CD4-positive, alpha-beta memory T cell (primary cell): Measurements from ENCODE around the gene RUNX2. TPM values are rescaled to one million over a fixed set of nuclear protein-coding genes. Genes with fewer than 3 reads are reported as not detected.

Experiments used
- CTCF ChIA-PET: fragments of 350-600 bp; sonication (Branson Sonifier 250); formaldehyde crosslinking; loops from one replicate; lab custom pipeline; 2021; ENCODE audit warnings: inconsistent platforms; ENCODE audit not compliant: partially characterized antibody; lab: Charles Lee
- POLR2A ChIA-PET: fragments of 350-600 bp; sonication (Branson Sonifier 250); formaldehyde crosslinking; loops from one replicate; lab custom pipeline; 2021; ENCODE audit not compliant: partially characterized antibody; lab: Charles Lee
- DNase-seq, 5 donors: peaks; one replicate each; pipeline versions ENCODE4 v3.0.0 to v3.0.0-alpha.2; 2020 to 2022; ENCODE audit warnings: mixed read lengths in 1 of 5
- H3K27ac ChIP-seq: one replicate; pipeline ENCODE4 v1.7.0; 2013; ENCODE audit warnings: low read depth, low read length
- H3K27me3 ChIP-seq: 2 replicates; pipeline ENCODE4 v1.7.0; 2013; ENCODE audit warnings: mild to moderate bottlenecking, low read length, moderate library complexity; ENCODE audit not compliant: insufficient read depth
- H3K36me3 ChIP-seq: 2 replicates; pipeline ENCODE4 v1.7.0; 2013; ENCODE audit warnings: mild to moderate bottlenecking, low read length, moderate library complexity; ENCODE audit not compliant: insufficient read depth
- H3K4me1 ChIP-seq: 2 replicates; pipeline ENCODE4 v1.7.0; 2013; ENCODE audit warnings: mild to moderate bottlenecking, low read length, moderate library complexity; ENCODE audit not compliant: insufficient read depth
- H3K4me3 ChIP-seq, 2 donors: one replicate each; pipeline ENCODE4 v1.7.0; 2013; ENCODE audit warnings: low read length in 2 of 2, mild to moderate bottlenecking in 1 of 2
- H3K9me3 ChIP-seq, 2 donors: one replicate each; pipeline ENCODE4 v1.7.0; 2013; ENCODE audit warnings: low read length in 2 of 2, control low read depth in 1 of 2; ENCODE audit not compliant: control insufficient read depth in 1 of 2
- H3K27ac Mint-ChIP-seq, 7 donors: one replicate each; pipeline ENCODE4 v1.8.0; 2020 to 2021; ENCODE audit warnings: mixed read lengths in 7 of 7, mild to moderate bottlenecking in 6 of 7, inconsistent platforms in 3 of 7, moderate library complexity in 3 of 7
- H3K27me3 Mint-ChIP-seq, 2 donors: one replicate each; pipeline ENCODE4 v1.8.0; 2020 to 2021; ENCODE audit warnings: mixed read lengths in 2 of 2
- H3K36me3 Mint-ChIP-seq, 2 donors: one replicate each; pipeline ENCODE4 v1.8.0; 2020 to 2021; ENCODE audit warnings: mixed read lengths in 2 of 2, inconsistent platforms in 1 of 2, mild to moderate bottlenecking in 1 of 2
- H3K4me1 Mint-ChIP-seq, 4 donors: one replicate each; pipeline ENCODE4 v1.8.0; 2020 to 2021; ENCODE audit warnings: mixed read lengths in 4 of 4, mild to moderate bottlenecking in 1 of 4
- H3K4me3 Mint-ChIP-seq, 8 donors: one replicate each; pipeline ENCODE4 v1.8.0; 2020 to 2021; ENCODE audit warnings: mixed read lengths in 8 of 8, mild to moderate bottlenecking in 7 of 8, moderate library complexity in 6 of 8, inconsistent platforms in 3 of 8
- H3K9me3 Mint-ChIP-seq, 8 donors: one replicate each; pipeline ENCODE4 v1.8.0; 2020 to 2021; ENCODE audit warnings: mixed read lengths in 8 of 8, mild to moderate bottlenecking in 5 of 8, inconsistent platforms in 3 of 8, moderate library complexity in 1 of 8
- intact Hi-C: fragments of 100-400 bp; cut with micrococcal nuclease; formaldehyde crosslinking; loops from one replicate; pipeline ENCODE4 v1.15.1; 2023
- polyA plus RNA-seq, 2 donors: library from polyadenylated mRNA; unstranded; fragments of 300-500 nt; fragmentation: Illumina TruSeq; gene quantifications; one replicate each; pipeline ENCODE4 v1.2.3, GENCODE V29; 2021
- total RNA-seq, 2 experiments: library from RNA; stranded (reverse); gene quantifications; one replicate each; pipeline ENCODE4 v1.2.3, GENCODE V29; 2021

RUNX2 gene
- total and polyA plus RNA-seq, 4 experiments from 2014 or later, result 4.5 to 26.6 (median 23.3) TPM

DNA sequence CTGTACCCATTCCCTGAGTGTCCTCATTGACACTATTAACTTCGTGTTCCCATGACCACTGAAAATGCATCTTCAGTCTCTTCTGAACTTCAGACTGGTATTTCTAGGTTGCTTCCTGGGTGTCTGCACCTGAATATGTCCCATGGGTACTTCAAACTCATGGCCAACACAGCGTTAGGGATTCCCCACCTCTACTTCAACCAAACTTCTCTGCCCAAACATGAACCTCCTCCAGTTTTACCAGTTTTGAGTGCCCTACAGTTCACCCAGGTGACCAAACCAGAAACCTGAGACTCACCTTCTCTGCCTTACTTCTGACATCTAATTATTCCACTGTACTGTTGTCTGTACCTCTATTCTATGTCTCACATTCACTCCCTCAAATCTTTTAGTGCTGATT lies 149.1 kb downstream of the RUNX2 start:
- no peak overlapping the region for H3K27ac Mint-ChIP-seq
- H3K27ac ChIP-seq, result peak overlapping the region; percentile 22
- H3K4me3 Mint-ChIP-seq, result no peak overlapping the region
- peaks cover 14 to 56% (median 33%) of the 10 kb centered on the region in 4 donors for H3K4me1 Mint-ChIP-seq
- H3K4me1 ChIP-seq, result peaks cover 35% of the 10 kb centered on the region
- POLR2A ChIA-PET, result interaction anchor here (1.2 to 1.4 kb wide), 2 partner anchors 55 to 108 kb away, joined by 3 to 4 read pairs; no protein-coding TSS in a partner anchor
- no peaks in the 10 kb centered on the region for H3K9me3 ChIP-seq
- no peak for DNase-seq
- no peaks in the 10 kb centered on the region for H3K36me3 ChIP-seq
- no peak overlapping the region for H3K4me3 ChIP-seq
- intact Hi-C loops, result no loop called here
- H3K36me3 Mint-ChIP-seq, result peaks cover 5 to 24% of the 10 kb centered on the region in 2 donors
- CTCF ChIA-PET, result no interaction called here
- no peaks in the 10 kb centered on the region for H3K27me3 ChIP-seq
- H3K9me3 Mint-ChIP-seq, result no peaks in the 10 kb centered on the region
- H3K27me3 Mint-ChIP-seq, result no peaks in the 10 kb centered on the region

DNA sequence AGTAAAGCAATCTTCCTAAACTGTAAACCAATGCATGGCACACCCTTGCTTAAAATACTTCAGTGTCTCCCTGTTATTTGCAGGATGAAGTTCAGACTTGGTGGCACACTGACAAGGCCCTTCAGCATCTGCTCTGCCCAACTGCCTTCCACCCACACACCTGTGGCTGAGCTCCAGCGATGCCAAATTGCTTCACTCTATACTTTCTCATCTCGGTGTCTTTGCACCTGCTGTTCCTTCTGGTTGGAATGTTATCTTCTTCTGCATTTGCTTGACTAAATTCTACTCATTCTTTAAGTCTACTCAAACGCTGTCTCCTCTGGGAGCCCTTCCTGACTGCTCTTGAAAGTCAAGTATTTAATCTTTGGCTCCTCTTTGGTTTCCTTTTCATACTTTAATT lies 149.7 kb downstream of the RUNX2 start:
- peaks cover under 1 to 20% of the 10 kb centered on the region in 2 donors for H3K36me3 Mint-ChIP-seq
- DNase-seq, result no peak
- H3K9me3 Mint-ChIP-seq, result no peaks in the 10 kb centered on the region
- CTCF ChIA-PET, result no interaction called here
- Histone ChIP-seq H3K4me1 (peaks cover 35% of the 10 kb centered on the region), H3K27ac (peak overlapping the region; percentile 22), H3K4me3 (no peak overlapping the region), H3K36me3 (no peaks in the 10 kb centered on the region), H3K9me3 (no peaks in the 10 kb centered on the region), H3K27me3 (no peaks in the 10 kb centered on the region)
- intact Hi-C loops, result loop anchor here (2.0 kb wide), 1 partner anchor 15 kb away; no protein-coding TSS in a partner anchor
- no peak overlapping the region for H3K27ac Mint-ChIP-seq
- H3K27me3 Mint-ChIP-seq, result no peaks in the 10 kb centered on the region
- POLR2A ChIA-PET, result interaction anchor here (1.2 to 1.4 kb wide), 3 partner anchors 56 to 108 kb away, joined by 3 to 4 read pairs (median 3); no protein-coding TSS in a partner anchor
- H3K4me1 Mint-ChIP-seq, result peaks cover 11 to 50% (median 31%) of the 10 kb centered on the region in 4 donors
- H3K4me3 Mint-ChIP-seq, result no peak overlapping the region

DNA sequence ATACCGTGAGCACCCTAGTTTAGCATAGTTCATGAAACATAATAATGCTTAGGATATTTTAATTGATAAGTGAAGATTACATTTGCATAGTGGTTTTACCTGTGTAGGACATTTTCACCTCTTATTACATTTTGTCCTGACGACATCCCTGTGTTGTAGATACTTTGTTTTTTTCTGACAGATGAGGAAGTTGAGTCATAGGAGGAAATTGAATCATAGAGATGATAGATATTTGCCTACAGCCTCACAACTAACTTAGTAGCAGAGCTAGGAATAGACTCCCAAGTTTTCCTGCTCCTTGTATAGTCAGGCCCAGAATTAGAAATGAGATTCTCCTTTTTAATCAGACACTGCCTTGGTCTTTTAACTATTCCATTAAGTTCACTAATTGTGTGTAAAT lies 150.1 kb downstream of the RUNX2 start:
- Histone ChIP-seq H3K9me3 (no peaks in the 10 kb centered on the region), H3K4me1 (peaks cover 35% of the 10 kb centered on the region), H3K36me3 (no peaks in the 10 kb centered on the region), H3K27me3 (no peaks in the 10 kb centered on the region), H3K27ac (no peak overlapping the region), H3K4me3 (no peak overlapping the region)
- no peak for DNase-seq
- CTCF ChIA-PET, result interaction anchor here (1.2 kb wide), 1 partner anchor 236 kb away, joined by 3 read pairs; no protein-coding TSS in a partner anchor
- Mint-ChIP-seq H3K27ac (no peak overlapping the region), H3K4me3 (no peak overlapping the region), H3K9me3 (no peaks in the 10 kb centered on the region), H3K36me3 (peaks cover 0 to 18% of the 10 kb centered on the region in 2 donors), H3K4me1 (peaks cover 11 to 46% (median 30%) of the 10 kb centered on the region in 4 donors), H3K27me3 (no peaks in the 10 kb centered on the region)
- POLR2A ChIA-PET, result interaction anchor here (1.4 kb wide), 2 partner anchors 105 to 108 kb away, joined by 3 read pairs; no protein-coding TSS in a partner anchor
- intact Hi-C loops, result loop anchor here (2.0 kb wide), 1 partner anchor 15 kb away; no protein-coding TSS in a partner anchor

DNA sequence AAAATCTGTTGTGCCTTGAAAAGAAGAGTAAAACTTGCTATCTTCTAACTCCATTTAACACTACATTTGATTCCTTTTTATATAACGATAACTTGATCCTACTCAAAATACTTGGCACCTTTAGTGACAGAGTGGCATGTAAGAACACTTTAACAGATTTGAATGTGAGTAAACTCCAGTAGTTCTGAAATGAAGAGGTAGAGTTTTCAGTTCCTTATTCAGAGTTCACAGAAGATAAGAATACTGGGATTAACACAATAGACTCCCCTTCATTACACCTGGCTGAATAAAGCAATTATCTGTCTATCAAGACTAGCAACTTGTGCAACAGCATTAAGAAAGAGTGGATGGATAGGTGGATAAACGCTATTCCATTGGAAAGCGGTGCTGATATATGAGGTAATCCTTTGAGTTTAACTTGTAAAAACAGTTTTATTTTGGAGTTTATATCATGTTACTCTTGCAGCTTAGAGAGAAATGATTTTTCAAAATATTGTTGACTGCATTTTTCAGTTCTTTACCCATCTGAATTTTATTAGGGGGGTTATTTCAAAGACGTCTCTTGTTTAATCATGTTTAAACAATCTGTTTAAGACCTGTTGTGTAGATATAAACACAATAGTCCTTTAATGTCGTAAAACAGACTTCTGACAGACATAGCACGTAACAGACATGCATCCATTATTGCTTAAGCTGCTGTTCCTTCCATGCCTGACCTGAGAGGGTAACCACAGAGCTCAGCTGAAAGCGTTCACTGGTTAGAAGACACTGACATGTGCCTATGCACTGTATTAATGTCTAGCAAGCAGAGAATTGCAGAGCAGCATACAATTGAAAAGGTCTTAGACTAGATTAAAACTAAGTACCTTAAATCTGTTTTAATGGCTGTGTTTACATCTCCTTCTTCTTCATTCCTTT lies 152.0 kb downstream of the RUNX2 start:
- Histone ChIP-seq H3K9me3 (no peaks in the 10 kb centered on the region), H3K4me1 (peaks cover 31% of the 10 kb centered on the region), H3K36me3 (no peaks in the 10 kb centered on the region), H3K27ac (no peak overlapping the region), H3K4me3 (no peak overlapping the region), H3K27me3 (no peaks in the 10 kb centered on the region)
- H3K9me3 Mint-ChIP-seq, result no peaks in the 10 kb centered on the region
- DNase-seq, result peak in 1 of 5 donors; percentile 12
- ChIA-PET POLR2A (no interaction called here), CTCF (interaction anchor here (1.3 kb wide), 1 partner anchor 11 kb away, joined by 3 read pairs; no protein-coding TSS in a partner anchor)
- intact Hi-C loops, result loop anchor here (1.0 to 2.0 kb wide), 2 partner anchors 8 to 13 kb away; no protein-coding TSS in a partner anchor
- H3K4me1 Mint-ChIP-seq, result peaks cover 11 to 42% (median 31%) of the 10 kb centered on the region in 4 donors
- peaks cover 7 to 20% of the 10 kb centered on the region in 2 donors for H3K36me3 Mint-ChIP-seq
- no peaks in the 10 kb centered on the region for H3K27me3 Mint-ChIP-seq
- H3K27ac Mint-ChIP-seq, result peak overlapping the region in 3 of 7 donors; percentile 23 to 51 (median 34)
- H3K4me3 Mint-ChIP-seq, result no peak overlapping the region

DNA sequence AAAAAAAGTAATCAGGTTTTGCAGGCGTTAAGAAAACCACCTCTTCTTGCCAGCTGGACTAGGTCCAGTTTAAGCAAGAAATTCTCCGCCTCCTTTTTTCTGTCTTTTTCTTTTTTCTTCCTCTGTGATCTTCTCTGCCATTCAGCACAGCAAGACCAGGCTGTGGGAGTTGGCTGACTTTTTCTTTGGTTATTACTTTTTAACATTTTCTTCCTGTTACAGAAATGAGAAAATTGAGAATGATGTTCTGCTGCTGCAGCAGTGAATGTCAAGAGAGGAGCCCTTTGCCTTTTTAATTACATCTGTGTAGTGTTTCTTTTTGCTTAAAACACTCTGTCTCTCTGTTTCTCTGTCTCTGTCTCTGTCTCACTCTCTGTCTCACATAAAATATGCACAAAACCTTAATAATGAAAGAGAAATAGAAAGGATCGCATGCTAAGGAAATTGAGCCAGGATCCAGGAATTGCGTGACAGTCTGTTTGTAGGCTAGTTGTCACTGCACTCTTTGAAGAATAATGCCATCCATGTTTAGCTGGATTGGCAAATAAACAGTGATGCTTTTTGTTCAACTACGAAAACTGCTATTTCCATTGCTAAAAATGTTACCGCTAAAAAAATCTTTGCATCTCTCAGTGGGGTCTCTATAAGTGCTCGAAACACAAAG lies 152.8 kb downstream of the RUNX2 start:
- intact Hi-C loops, result loop anchor here (1.0 kb wide), 1 partner anchor 7 kb away; no protein-coding TSS in a partner anchor
- DNase-seq, result no peak
- Mint-ChIP-seq H3K4me3 (no peak overlapping the region), H3K36me3 (peaks cover 7 to 21% of the 10 kb centered on the region in 2 donors), H3K9me3 (no peaks in the 10 kb centered on the region), H3K27me3 (no peaks in the 10 kb centered on the region), H3K27ac (peak overlapping the region in 3 of 7 donors; percentile 16 to 87 (median 74)), H3K4me1 (peaks cover 11 to 34% (median 30%) of the 10 kb centered on the region in 4 donors)
- Histone ChIP-seq H3K9me3 (no peaks in the 10 kb centered on the region), H3K4me3 (no peak overlapping the region), H3K4me1 (peaks cover 30% of the 10 kb centered on the region), H3K27me3 (no peaks in the 10 kb centered on the region), H3K36me3 (no peaks in the 10 kb centered on the region), H3K27ac (no peak overlapping the region)
- ChIA-PET POLR2A (no interaction called here), CTCF (interaction anchor here (1.3 kb wide), 1 partner anchor 10 kb away, joined by 3 read pairs; no protein-coding TSS in a partner anchor)

DNA sequence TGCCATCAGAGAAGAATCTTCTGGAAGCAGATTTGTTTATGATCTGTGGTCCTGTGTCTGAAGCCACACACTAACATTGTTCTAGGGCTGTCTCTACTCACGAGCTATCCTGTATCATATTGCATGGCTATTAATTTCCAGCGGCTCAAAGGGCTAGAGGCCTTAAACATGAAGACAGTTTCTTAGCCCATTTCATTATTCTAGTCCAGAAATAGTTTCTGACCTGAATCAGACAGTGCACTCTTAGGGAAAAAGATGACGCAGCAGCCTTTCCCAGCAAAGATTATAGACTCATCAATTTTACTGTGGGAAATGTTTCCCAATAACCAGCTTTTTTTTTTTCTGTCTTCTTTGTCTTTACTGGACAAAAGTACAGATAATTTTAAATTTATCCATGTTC lies 154.9 kb downstream of the RUNX2 start:
- Histone ChIP-seq H3K9me3 (no peaks in the 10 kb centered on the region), H3K4me1 (peaks cover 26% of the 10 kb centered on the region), H3K36me3 (no peaks in the 10 kb centered on the region), H3K4me3 (no peak overlapping the region), H3K27me3 (no peaks in the 10 kb centered on the region), H3K27ac (no peak overlapping the region)
- no peak overlapping the region for H3K4me3 Mint-ChIP-seq
- H3K4me1 Mint-ChIP-seq, result peaks cover 19 to 55% (median 43%) of the 10 kb centered on the region in 4 donors
- DNase-seq, result no peak
- POLR2A ChIA-PET, result interaction anchor here (1.5 kb wide), 1 partner anchor 62 kb away, joined by 4 read pairs; no protein-coding TSS in a partner anchor
- CTCF ChIA-PET, result interaction anchor here (1.0 to 2.0 kb wide), 4 partner anchors 12 to 232 kb away, joined by 3 to 4 read pairs (median 4); no protein-coding TSS in a partner anchor
- peak overlapping the region in 1 of 7 donors; percentile 67 for H3K27ac Mint-ChIP-seq
- no peaks in the 10 kb centered on the region for H3K9me3 Mint-ChIP-seq
- H3K27me3 Mint-ChIP-seq, result no peaks in the 10 kb centered on the region
- peaks cover 7 to 21% of the 10 kb centered on the region in 2 donors for H3K36me3 Mint-ChIP-seq
- intact Hi-C loops, result no loop called here
